ENCODE data around the gene AK5.

GRCh38 chr1:77392486-77392885 lies 110.7 kb downstream of the AK5 start:
- TF ChIP-seq, protein P1, sequence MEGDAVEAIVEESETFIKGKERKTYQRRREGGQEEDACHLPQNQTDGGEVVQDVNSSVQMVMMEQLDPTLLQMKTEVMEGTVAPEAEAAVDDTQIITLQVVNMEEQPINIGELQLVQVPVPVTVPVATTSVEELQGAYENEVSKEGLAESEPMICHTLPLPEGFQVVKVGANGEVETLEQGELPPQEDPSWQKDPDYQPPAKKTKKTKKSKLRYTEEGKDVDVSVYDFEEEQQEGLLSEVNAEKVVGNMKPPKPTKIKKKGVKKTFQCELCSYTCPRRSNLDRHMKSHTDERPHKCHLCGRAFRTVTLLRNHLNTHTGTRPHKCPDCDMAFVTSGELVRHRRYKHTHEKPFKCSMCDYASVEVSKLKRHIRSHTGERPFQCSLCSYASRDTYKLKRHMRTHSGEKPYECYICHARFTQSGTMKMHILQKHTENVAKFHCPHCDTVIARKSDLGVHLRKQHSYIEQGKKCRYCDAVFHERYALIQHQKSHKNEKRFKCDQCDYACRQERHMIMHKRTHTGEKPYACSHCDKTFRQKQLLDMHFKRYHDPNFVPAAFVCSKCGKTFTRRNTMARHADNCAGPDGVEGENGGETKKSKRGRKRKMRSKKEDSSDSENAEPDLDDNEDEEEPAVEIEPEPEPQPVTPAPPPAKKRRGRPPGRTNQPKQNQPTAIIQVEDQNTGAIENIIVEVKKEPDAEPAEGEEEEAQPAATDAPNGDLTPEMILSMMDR (IDR thresholded peaks at IDR 0.05) = no peak
- TF ChIP-seq POLR2AphosphoS5 (IDR thresholded peaks at IDR 0.05) (no peak), POLR2A (IDR thresholded peaks at IDR 0.05) (no peak)
